Muscle of back (tissue), 11 donors: ENCODE measurements around the gene EXOC6B. TPM values are rescaled to one million over a fixed set of nuclear protein-coding genes. Genes with fewer than 3 reads are reported as not detected.
A peak's percentile ranks its signal among the peaks of the same experiment; 100 is the strongest.
"Not testable (repeated sequence)": the region's sequence is repeated elsewhere in the genome, so short reads cannot be mapped to it uniquely, and the experiment has no call there.

ENCODE experiments used
- DNase-seq, 3 donors: peaks; one replicate each; pipeline versions ENCODE4 v3.0.0 to v3.0.0-alpha.2; 2013
- polyA plus RNA-seq, 10 donors: library from polyadenylated mRNA; unstranded; fragments of 120-200 nt; gene quantifications; one replicate each; pipeline ENCODE4 v1.2.1, GENCODE V29; 2013; ENCODE audit not compliant: insufficient read length in 10 of 10

Gene EXOC6B
- polyA plus RNA-seq, 10 donors, result 9.1 to 15.4 (median 12.0) TPM

GRCh38 chr2:72442270-72442669, 383.6 kb downstream of the EXOC6B start:
- DNase-seq, result no peak

DNA sequence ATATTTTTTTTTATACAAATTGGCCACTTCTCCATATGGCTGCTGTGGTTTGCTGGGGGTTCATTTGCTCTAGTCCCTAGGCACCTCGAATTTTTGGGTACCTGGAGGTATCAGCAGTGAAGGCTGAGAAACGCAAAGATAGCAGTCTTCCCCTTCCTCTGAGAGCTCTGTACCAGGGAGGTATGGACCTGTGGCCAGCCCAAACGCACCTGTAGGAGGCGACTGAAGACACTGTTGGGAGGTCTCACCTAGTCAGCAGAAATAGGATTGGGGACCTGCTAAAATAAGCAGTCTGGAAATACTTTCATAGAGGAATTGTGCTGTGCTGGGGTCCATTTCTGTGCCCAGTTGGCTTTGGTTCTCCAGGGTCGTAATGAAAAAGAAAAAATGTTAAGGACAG, 385.9 kb downstream of the EXOC6B start:
- DNase-seq, result no peak

DNA sequence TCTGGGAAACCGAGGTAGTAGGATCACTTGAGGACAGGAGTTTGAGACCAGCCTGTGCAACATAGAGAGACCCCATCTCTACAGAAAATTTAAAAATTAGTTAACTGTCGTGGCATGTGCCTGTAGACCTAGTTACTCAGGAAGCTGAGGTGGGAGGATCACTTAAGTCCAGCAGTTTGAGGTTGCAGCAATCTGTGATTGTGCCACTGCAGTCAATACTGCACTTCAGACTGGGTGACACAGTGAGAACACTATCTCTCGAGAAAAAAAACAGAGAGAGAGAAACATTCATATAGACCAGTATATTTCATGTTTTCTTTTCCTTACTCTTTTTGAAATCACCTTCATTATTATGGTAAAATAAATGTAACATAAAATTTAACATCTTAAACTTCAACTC, 387.5 kb downstream of the EXOC6B start:
- no peak for DNase-seq

- DNase-seq, result no peak
These were observed 394.1 kb downstream of the EXOC6B start for GRCh38 chr2:72431737-72432136.

GRCh38 chr2:72427022-72427861, 398.6 kb downstream of the EXOC6B start:
- no peak for DNase-seq

GRCh38 chr2:72425996-72426395, 399.8 kb downstream of the EXOC6B start:
- no peak for DNase-seq

GRCh38 chr2:72423756-72424155, 402.1 kb downstream of the EXOC6B start:
- DNase-seq, result peak in 2 of 3 donors; percentile 19 to 46

DNA sequence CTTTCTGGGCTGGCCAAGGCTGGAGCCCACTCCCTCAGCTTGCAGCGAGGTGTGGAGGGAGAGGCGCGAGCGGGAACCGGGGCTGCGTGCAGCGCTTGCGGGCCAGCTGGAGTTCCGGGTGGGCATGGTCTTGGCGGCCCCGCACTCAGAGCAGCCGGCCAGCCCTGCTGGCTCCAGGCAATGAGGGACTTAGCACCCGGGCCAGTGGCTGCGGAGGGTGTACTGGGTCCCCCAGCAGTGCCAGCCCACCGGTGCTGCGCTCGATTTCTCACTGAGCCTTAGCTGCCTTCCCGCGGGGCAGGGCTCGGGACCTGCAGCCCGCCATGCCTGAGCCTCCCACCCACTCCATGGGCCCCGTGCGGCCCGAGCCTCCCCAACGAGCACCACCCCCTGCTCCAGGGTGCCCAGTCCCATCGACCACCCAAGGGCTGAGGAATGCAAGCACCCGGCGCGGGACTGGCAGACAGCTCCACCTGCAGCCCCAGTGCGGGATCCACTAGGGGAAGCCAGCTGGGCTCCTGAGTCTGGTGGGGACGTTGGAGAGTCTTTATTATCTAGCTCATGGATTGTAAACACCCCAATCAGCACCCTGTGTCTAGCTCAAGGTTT, 404.0 kb downstream of the EXOC6B start:
- DNase-seq, result not testable (repeated sequence)

- DNase-seq, result peak; percentile 12 to 62 (median 22)
These were observed 409.9 kb downstream of the EXOC6B start for GRCh38 chr2:72415781-72416475.

GRCh38 chr2:72415241-72415661, 410.6 kb downstream of the EXOC6B start:
- DNase-seq, result peak; percentile 71 to 89 (median 79)

DNA sequence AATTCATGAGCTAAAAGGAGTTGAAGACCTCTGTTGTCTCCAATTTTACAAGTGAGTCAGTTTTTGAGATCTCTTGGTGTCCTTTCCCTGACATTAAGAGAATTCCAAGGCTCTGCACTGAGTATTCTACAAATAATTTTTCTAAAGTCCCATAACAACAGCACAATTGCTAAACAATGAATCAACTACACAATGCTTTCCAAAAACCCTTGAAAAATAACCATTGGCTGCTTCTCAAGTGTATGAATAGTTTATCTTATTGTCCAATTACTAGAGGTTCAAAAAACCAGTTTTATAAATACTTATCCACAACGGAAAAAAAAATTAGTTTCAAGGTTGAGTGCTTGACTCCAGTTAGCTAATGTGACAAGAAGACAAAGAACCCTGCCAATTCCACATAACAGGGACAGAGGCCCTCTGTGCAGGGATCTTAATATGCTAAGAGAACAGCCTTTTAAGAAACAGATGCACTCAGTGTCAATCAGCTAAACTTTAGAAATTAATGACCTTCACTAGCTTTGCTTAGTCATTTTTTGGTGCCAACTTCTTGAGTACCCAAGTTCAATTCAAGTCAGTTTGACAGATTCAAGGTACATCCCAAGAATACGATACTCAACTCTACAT, 411.6 kb downstream of the EXOC6B start:
- DNase-seq, result peak; percentile 84 to 91 (median 84)

GRCh38 chr2:72413716-72414115, 412.1 kb downstream of the EXOC6B start:
- peak; percentile 49 to 82 (median 62) for DNase-seq

DNA sequence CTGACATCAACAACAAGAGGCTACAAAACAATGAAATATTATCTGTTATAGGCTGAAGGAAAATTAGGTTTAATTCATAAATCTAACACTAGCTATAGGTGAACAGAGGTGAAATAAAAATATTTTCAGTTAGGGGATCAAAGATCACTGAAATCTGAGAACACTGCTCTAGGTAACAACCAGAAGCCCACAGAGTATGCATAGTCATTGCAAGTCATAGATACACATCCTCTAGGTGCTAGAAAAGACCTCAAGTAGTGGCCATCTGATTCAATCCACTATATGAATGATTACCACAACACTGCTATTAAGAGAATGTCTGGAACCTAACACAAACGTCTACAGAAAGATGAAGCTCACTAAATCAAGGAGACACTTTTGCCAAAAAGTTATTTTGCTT, 413.6 kb downstream of the EXOC6B start:
- no peak for DNase-seq

GRCh38 chr2:72399879-72400278, 426.0 kb downstream of the EXOC6B start:
- no peak for DNase-seq

DNA sequence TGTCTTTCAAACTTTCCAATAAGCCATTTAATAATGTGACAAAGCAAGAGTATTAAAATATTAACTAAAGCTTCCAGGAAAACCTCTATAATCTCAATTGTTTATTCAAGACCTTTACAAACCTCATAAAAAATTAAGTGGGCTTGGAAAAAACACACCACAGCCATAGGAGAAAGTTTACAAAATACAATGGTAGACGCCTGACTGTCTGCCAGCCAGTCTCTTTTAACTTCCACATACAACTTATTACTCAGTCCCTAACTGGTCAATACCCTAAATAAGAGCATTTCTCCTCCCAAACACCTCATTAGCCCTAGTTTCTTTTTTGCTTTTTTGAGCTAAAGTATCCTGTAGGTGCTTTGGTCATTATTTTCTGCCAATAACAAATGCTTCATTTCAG, 430.7 kb downstream of the EXOC6B start:
- no peak for DNase-seq

GRCh38 chr2:72394541-72395070, 431.2 kb downstream of the EXOC6B start:
- DNase-seq, result peak in 2 of 3 donors; percentile 10 to 22

DNA sequence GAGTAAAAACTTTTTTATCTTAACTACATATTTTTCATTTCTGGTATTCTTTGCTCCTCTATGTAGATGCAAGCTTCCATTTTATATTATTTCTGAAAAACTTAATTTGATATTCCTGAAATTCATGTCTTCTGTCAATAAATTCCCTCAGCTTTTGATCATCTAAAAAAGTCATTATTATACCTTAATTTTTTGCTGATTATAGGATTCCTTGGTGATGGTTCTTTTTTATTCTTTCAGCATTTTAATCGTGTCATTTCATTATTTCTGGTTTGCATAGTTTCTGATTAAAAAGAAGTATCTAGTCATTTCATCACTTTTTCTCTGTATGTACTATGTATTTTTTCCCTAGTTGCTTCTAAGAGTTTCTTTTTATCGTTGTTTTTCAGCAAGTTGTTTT, 436.4 kb downstream of the EXOC6B start:
- no peak for DNase-seq

DNA sequence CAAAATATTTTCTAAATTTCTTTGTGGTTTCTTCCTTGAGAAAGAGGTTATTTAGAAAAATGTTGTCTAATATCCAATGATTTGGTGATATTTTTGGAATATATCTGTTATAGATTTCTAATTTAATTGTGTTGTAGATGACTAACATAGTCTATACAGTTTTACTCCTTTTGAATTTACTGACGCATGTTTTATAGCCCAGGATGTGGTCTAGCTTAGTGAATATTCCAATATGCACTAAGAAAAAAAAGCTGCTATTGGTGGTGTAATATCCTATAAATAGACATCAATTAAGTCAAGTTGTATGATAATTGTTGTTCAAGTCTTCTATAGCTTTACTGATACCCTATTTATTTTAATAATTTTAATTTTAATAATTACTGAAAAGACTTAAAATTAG, 437.6 kb downstream of the EXOC6B start:
- no peak for DNase-seq

- no peak for DNase-seq
These were observed 439.5 kb downstream of the EXOC6B start for GRCh38 chr2:72386288-72386687.

DNA sequence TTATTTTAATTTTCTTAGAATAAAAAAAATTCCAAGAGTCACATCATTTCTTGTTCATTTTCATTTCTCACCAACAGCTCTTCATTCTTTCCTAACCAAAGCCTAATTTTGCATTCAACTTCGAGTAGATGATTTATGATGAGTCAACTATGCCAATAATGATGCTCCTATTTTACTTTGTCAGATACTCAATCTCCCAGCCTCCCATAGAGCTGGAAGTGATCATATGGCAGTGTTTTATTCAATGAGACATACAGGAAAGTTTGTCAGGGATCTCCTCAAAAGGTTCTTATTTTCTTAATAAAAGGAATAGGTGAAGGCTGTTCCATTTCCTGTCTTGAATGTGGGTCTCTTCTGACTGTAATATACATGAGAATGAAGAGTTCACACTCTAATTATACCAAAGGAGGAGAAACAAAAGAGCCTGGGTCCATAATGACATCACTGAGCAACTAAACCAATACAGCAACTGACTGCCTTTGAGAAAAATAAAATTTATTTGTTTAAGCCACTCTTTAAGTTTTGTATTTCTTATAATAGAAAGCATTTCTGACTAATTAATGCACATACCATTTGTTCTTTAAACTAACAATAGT, 447.0 kb downstream of the EXOC6B start:
- DNase-seq, result no peak

DNA sequence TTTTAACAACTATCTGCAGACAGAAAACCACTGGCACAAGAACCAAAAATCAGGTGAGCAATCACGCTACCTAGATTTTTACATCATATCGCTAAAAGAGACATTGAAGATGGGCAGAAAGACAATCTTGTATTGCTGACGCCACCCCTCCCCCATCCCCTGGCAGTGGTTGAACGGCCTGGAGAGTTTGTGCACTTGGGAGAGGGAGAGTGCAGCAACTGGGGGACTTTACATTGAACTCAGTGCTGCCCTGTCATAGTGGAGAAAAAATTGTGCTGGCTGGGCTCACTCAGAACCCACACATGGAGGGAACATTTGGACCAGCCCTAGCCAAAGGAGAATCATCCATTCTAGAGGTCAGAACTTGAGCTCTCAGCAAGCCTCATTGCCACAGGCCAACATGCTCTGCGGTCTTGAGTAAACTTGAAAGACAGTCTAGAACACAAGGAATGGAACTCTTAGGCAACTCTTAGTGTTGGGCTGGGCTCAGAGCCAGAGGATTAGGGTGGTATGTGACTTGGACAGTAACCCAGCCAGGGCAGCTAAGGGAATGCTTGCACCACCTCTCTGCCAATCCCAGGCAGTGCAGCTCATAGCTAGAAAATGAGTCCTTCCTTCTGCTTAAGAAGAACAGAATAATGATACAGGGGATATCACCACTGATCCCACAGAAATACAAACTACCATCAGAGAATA, 458.2 kb downstream of the EXOC6B start:
- peak; percentile 7 to 63 (median 11) for DNase-seq
